ENCODE data around the gene PRG3. TPM values are rescaled to one million over a fixed set of nuclear protein-coding genes. Genes with fewer than 3 reads are reported as not detected.

PRG3 gene
- total RNA-seq, 1 experiment from 2014 or later: not detected

DNA sequence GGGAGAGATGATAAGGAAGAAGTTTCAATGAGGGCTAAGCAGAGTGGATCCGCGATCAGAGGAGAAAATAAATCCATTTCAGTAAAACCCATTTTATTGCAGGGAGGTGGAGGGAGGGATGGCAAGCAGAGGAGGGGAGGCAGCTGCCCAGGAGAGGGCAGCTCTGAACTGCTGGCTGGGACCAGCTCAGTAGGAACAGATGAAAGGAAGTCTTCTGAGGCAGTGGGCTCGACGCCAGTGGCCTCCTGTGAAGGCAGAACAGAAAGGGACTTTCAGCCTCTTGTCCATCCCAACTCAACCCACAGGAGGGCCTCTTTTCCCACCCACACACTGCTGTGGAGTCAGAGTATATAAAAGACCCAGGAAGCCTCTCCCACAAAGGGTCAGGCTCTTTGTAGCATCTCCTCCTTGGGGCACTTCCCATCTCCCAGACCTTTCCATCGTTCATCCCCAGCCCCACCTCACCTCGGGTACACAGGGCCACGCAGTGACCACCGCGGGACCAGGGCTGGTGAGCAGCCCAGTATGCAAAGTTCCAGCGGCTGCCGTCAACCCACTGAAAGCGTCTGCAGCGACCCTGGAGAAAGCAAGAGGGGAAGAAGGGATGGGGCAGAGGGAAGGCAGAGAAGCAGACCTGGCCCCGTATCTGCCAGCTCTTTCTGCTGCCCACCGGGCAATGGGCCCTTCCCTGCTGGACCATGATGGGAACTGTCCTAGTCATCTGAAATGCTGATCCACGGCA lies 6.5 kb upstream of the PRG3 start:
- H3K79me2 ChIP-seq (ENCODE audit: low read depth): no peaks in the 10 kb centered on the region
- no peak overlapping the region for H3K27ac ChIP-seq
- TF ChIP-seq, protein P1, sequence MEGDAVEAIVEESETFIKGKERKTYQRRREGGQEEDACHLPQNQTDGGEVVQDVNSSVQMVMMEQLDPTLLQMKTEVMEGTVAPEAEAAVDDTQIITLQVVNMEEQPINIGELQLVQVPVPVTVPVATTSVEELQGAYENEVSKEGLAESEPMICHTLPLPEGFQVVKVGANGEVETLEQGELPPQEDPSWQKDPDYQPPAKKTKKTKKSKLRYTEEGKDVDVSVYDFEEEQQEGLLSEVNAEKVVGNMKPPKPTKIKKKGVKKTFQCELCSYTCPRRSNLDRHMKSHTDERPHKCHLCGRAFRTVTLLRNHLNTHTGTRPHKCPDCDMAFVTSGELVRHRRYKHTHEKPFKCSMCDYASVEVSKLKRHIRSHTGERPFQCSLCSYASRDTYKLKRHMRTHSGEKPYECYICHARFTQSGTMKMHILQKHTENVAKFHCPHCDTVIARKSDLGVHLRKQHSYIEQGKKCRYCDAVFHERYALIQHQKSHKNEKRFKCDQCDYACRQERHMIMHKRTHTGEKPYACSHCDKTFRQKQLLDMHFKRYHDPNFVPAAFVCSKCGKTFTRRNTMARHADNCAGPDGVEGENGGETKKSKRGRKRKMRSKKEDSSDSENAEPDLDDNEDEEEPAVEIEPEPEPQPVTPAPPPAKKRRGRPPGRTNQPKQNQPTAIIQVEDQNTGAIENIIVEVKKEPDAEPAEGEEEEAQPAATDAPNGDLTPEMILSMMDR (conservative IDR thresholded peaks at IDR 0.05): no peak
- TF ChIP-seq EZH2 (IDR thresholded peaks at IDR 0.05; ENCODE audit: low read depth): no peak
- BruUV-seq (replicated peaks): no TSS peak
- ChIA-PET POLR2A (ENCODE audit: unreplicated experiment) (no interaction called here), CTCF (no interaction called here)
- H3F3A ChIP-seq (ENCODE audit: insufficient read depth, low read depth): no peaks in the 10 kb centered on the region
- no peaks in the 10 kb centered on the region for H3K36me3 ChIP-seq (ENCODE audit: low read depth)
- no peak for DNase-seq
- no peak overlapping the region for H3K4me2 ChIP-seq
- H3K27me3 ChIP-seq (ENCODE audit: insufficient read depth, low read depth): peaks cover 99% of the 10 kb centered on the region
- no peak overlapping the region for H3K4me3 ChIP-seq
- H3K9me2 ChIP-seq (ENCODE audit: insufficient read depth): no peaks in the 10 kb centered on the region
- intact Hi-C loops (cut with micrococcal nuclease; ENCODE audit: unreplicated experiment): no loop called here
- H3K9me3 ChIP-seq (ENCODE audit: insufficient read depth, low read depth): no peaks in the 10 kb centered on the region
- H2AFZ ChIP-seq: no peak overlapping the region
- H3K4me1 ChIP-seq (replicated peaks; ENCODE audit: insufficient read depth): no peaks in the 10 kb centered on the region
- H4K20me1 ChIP-seq (ENCODE audit: insufficient read depth): no peaks in the 10 kb centered on the region

DNA sequence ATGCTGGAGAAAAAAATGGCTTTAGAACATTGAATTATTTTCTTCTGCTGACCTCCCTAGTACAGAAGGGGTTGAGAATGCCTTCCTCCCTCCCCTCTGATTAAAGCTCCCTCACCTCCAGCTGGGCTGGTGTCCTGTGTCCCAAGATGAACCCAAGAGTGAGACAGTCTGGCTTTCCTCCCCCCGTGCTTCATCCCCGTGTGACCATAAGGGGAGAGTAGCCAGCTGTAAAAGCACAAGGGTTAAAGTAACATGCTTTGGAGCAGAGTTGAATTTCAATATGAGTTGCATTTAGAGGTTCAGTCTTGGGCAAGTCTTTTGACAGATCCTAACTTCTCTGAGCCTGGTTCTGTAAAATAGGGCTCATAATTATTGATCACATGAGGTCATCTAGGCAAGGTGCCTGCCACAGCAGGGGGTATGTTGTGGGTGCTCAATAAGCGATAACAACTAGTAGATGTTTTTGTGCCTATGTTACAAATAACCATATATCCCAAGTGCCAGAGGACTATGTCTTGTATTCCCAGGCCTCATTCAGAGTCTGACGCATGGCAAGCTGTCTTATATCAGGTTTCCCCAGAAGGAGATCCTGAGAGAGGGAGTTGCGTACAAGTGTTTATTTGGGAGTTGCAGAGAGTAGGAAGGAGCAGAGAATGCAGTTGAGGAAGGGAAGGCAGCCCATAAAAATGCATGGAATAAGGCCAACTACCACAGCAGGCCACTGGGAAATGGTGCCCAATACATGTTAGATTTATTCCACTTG lies 5.4 kb upstream of the PRG3 start:
- ChIA-PET CTCF (interaction anchor here (1.0 kb wide), 1 partner anchor 50 kb away, joined by 7 read pairs; no protein-coding TSS in a partner anchor), POLR2A (ENCODE audit: unreplicated experiment) (no interaction called here)
- Histone ChIP-seq H4K20me1 (ENCODE audit: insufficient read depth) (no peaks in the 10 kb centered on the region), H3K79me2 (ENCODE audit: low read depth) (no peaks in the 10 kb centered on the region), H3K4me3 (no peak overlapping the region), H3K9me3 (ENCODE audit: insufficient read depth, low read depth) (no peaks in the 10 kb centered on the region), H3K27me3 (ENCODE audit: insufficient read depth, low read depth) (peaks cover 99% of the 10 kb centered on the region), H3K36me3 (ENCODE audit: low read depth) (no peaks in the 10 kb centered on the region), H3F3A (ENCODE audit: insufficient read depth, low read depth) (no peaks in the 10 kb centered on the region), H2AFZ (no peak overlapping the region), H3K9me2 (ENCODE audit: insufficient read depth) (no peaks in the 10 kb centered on the region), H3K4me2 (no peak overlapping the region), H3K4me1 (replicated peaks; ENCODE audit: insufficient read depth) (no peaks in the 10 kb centered on the region), H3K27ac (no peak overlapping the region)
- BruUV-seq (replicated peaks): no TSS peak
- no peak for TF ChIP-seq EZH2 (IDR thresholded peaks at IDR 0.05; ENCODE audit: low read depth)
- TF ChIP-seq, protein P1 (conservative IDR thresholded peaks at IDR 0.05): no peak
- DNase-seq: no peak
- intact Hi-C loops (cut with micrococcal nuclease; ENCODE audit: unreplicated experiment): no loop called here

DNA sequence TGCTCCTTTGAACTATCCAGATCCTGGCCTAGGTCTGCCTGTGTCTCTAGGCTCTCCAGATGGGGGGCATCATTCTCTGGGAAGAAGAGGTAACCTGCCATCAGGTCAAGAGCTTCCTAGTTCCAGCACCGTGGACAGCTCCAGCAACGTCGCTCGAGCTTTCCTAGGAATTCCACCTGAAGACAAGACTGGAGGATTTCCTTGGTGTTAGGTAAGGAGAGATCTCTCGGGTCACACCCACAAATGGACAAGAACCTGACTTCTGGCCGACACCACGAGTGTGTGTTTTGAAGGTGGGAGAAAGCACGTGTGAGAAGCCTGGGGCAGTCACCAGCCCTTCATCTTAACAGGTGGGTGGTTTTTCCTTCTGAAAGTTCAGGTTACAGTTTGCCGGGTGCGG lies 1.2 kb downstream of the PRG3 start:
- Histone ChIP-seq H3K27me3 (ENCODE audit: insufficient read depth, low read depth) (peaks cover 74% of the 10 kb centered on the region), H3K4me3 (no peak overlapping the region), H3K79me2 (ENCODE audit: low read depth) (no peaks in the 10 kb centered on the region), H3K27ac (no peak overlapping the region), H3K9me2 (ENCODE audit: insufficient read depth) (no peaks in the 10 kb centered on the region), H3F3A (ENCODE audit: insufficient read depth, low read depth) (no peaks in the 10 kb centered on the region), H2AFZ (no peak overlapping the region), H3K4me1 (replicated peaks; ENCODE audit: insufficient read depth) (no peaks in the 10 kb centered on the region), H3K36me3 (ENCODE audit: low read depth) (no peaks in the 10 kb centered on the region), H4K20me1 (ENCODE audit: insufficient read depth) (no peaks in the 10 kb centered on the region), H3K4me2 (no peak overlapping the region), H3K9me3 (ENCODE audit: insufficient read depth, low read depth) (no peaks in the 10 kb centered on the region)
- ChIA-PET POLR2A (ENCODE audit: unreplicated experiment) (interaction anchor here (0.6 kb wide), 1 partner anchor 54 kb away, joined by 3 read pairs; no protein-coding TSS in a partner anchor), CTCF (no interaction called here)
- intact Hi-C loops (cut with micrococcal nuclease; ENCODE audit: unreplicated experiment): no loop called here
- peak; percentile 38 to 47 for DNase-seq
- BruUV-seq (replicated peaks): no TSS peak
- TF ChIP-seq, protein P1 (conservative IDR thresholded peaks at IDR 0.05): no peak
- no peak for TF ChIP-seq EZH2 (IDR thresholded peaks at IDR 0.05; ENCODE audit: low read depth)

Data from PC-9 (cell line).